ENCODE results near the gene DLD.
A peak's percentile ranks its signal among the peaks of the same experiment; 100 is the strongest.

Gene DLD

DNA sequence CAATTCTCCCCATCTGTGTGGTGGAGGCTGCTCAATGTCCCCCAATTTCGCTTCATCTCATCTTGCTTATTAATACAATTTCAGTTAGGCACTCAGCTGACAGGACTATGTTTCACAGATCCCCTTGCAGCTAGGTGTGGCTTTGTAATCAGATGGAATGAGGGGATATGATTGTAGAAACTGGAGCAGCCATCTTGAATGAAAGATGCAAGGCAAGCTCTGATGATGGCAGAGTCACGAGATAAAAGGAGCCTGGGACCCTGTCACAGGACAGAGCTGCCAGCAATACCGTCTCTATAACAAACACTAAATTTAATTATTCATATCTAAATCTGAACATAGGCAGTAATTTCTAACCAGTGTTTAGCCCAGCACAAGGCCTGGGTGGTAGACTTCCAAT, 991 bp upstream of the DLD start:
- TF ChIP-seq, protein P1, sequence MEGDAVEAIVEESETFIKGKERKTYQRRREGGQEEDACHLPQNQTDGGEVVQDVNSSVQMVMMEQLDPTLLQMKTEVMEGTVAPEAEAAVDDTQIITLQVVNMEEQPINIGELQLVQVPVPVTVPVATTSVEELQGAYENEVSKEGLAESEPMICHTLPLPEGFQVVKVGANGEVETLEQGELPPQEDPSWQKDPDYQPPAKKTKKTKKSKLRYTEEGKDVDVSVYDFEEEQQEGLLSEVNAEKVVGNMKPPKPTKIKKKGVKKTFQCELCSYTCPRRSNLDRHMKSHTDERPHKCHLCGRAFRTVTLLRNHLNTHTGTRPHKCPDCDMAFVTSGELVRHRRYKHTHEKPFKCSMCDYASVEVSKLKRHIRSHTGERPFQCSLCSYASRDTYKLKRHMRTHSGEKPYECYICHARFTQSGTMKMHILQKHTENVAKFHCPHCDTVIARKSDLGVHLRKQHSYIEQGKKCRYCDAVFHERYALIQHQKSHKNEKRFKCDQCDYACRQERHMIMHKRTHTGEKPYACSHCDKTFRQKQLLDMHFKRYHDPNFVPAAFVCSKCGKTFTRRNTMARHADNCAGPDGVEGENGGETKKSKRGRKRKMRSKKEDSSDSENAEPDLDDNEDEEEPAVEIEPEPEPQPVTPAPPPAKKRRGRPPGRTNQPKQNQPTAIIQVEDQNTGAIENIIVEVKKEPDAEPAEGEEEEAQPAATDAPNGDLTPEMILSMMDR (IDR thresholded peaks at IDR 0.05; ENCODE audit: borderline replicate concordance, insufficient read depth, low read depth, low read length) = no peak
- H3K4me3 ChIP-seq (ENCODE audit: low read depth, low read length) = no peak overlapping the region

DNA sequence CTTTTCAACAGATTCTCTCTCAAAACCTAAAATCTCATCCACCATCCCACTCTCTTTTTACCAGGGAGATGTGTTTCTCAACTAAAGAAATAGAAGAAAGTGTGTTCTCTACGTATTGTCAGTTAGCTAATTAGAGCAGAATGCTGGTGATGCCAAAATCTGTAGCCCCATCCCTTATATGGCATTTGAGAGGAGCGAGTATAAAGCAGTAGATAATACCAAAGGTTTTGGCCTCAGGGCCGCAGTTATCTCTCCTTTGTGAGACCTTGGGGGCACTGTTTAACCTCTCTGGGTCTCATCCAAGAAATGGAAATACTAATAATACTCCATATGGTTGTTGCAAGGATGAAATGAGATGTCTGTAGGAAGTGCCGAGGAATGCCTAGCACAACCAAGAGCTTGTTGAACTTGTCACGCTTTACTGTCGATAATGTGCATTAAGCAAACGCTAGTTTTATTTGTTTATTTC, 456 bp upstream of the DLD start:
- H3K4me3 ChIP-seq (ENCODE audit: low read depth, low read length) = peak overlapping the region; percentile 64
- TF ChIP-seq, protein P1 (IDR thresholded peaks at IDR 0.05; ENCODE audit: borderline replicate concordance, insufficient read depth, low read depth, low read length) = no peak

DNA sequence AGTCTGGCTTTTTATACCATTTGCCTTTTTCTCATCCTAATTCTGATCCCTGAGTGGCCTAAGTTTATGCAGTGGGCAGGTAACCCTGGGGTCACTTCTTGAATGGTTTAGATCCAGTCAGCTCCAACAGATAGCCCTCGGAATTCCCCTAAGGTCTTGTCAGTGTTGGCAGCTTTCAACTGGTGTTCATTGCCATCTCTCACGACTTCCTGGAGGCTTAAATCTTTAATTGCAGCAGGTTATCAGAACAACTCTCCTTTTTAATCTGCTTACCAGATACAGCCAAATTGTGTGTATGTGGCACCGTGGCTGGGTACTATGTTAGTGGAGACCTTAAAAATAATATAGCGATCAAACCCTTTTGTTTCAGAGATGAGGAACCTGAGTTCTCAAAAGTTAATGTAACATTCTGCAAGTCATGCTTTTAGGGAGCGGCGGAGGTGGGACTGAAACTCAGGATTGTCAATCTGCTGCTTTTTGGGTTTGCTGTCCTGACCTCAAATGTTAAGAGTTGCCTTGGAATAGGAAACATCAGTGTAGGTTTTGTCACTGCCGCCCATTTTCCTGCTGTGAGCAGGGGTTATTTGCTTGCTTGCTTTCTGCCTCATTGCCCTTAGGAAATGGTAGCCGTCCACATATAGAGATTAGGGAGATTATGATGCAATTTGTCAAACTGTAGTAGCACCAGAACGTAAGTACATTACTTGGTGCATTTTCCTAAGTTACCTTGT, 818 bp downstream of the DLD start:
- peak overlapping the region; percentile 64 for H3K4me3 ChIP-seq (ENCODE audit: low read depth, low read length)
- TF ChIP-seq, protein P1 (IDR thresholded peaks at IDR 0.05; ENCODE audit: borderline replicate concordance, insufficient read depth, low read depth, low read length) = no peak

DNA sequence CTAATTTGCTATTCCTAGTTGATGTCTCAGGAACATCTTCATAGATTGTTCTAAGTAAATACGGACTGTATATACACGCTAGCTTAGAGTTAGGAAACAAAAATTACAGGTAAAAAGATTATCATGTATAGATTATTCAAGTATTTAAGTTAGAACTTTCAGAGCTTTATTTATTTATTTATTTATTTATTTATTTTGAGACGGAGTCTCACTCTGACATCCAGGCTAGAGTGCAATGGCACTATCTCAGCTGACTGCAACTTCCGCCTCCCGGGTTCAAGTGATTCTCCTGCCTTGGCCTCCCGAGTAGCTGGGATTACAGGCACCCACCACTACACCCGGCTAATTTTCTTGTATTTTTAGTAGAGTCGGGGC, 1.4 kb downstream of the DLD start:
- peak overlapping the region; percentile 64 for H3K4me3 ChIP-seq (ENCODE audit: low read depth, low read length)

DNA sequence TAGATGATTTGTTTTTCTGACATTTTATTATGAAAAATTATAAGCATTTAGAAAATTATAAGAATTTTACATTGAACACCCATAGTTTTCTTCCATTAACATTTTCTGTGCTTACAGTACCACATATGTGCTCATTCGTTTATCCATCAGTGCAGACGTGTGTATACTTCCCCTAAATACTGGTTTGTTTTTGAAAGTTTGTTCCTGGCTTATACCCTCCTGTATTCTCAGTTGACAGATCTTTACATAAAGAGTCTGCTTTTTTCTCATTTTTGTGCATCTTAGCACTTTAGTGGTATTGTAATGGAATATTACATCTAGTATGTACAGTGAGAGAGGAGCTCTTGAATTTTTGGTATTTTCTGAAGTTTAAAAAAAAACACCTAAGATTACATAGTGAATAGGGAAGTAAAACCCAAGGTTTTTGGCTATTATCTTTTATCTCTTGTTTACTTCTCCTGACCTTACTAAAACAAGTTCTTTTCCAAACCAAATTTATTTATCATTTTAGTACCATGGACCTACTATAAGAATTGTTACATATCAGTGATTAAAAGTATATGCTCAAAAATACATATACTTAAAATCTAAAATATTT, 8.1 kb downstream of the DLD start:
- no peak overlapping the region for H3K4me3 ChIP-seq (ENCODE audit: low read depth, low read length)
- TF ChIP-seq, protein P1 (IDR thresholded peaks at IDR 0.05; ENCODE audit: borderline replicate concordance, insufficient read depth, low read depth, low read length) = no peak

DNA sequence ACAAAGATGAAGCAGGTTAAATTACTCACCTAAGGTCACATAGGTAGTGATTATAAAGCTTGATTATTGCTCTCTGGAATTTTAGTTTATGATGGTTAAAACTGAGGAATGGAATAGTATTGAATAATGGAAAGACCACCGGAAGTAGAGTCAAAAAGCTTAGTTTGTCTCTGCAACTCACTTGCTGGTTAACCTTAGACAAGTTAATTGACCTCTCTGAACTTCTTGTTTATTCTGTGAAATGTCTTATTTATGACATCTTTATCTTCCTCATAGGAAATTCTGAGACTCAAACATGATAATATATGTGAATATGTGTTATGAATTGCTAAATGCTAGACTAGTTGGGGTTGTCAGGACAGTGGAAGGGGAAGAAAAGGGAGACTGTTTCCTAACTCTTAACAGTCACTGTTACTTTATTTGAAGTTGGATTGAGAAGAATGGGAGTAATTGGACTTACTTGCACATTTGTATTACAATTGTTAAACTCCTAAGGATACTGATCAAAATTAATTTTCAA, 9.6 kb downstream of the DLD start:
- no peak overlapping the region for H3K4me3 ChIP-seq (ENCODE audit: low read depth, low read length)
- TF ChIP-seq, protein P1 (IDR thresholded peaks at IDR 0.05; ENCODE audit: borderline replicate concordance, insufficient read depth, low read depth, low read length) = no peak

DNA sequence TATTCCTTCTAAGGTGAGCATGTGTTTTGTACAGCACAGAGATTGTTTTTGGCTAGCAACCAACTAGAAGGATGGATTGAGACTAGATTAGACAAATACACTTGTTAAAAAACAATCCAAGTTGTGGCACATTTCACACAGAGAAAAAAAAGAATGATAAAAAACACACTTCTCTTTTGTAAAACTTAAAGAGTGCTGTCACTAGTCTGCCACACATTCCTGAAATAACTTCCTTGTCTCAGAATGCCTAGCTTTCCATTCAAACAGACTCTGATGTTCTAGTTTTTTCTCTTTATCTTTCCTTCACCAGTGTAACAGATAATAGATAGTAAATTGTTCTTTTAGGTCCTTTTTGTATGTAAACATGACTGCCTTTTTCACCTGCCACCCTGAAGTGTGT, 11.4 kb downstream of the DLD start:
- H3K4me3 ChIP-seq (ENCODE audit: low read depth, low read length) = no peak overlapping the region

More for the DNA sequence above, 11.4 kb downstream of the DLD start:
- TF ChIP-seq, protein P1 (IDR thresholded peaks at IDR 0.05; ENCODE audit: borderline replicate concordance, insufficient read depth, low read depth, low read length) = no peak

Measured in GM12875 (cell line).